ENCODE measurements around the gene MRPL46. TPM values are rescaled to one million over a fixed set of nuclear protein-coding genes. Genes with fewer than 3 reads are reported as not detected.

Gene MRPL46
- total and polyA plus RNA-seq, 2 of the 13 experiments (the other 11 are each of a cell fraction or from before 2014, with no cell fraction given), result 62.9 to 79.2 TPM

DNA sequence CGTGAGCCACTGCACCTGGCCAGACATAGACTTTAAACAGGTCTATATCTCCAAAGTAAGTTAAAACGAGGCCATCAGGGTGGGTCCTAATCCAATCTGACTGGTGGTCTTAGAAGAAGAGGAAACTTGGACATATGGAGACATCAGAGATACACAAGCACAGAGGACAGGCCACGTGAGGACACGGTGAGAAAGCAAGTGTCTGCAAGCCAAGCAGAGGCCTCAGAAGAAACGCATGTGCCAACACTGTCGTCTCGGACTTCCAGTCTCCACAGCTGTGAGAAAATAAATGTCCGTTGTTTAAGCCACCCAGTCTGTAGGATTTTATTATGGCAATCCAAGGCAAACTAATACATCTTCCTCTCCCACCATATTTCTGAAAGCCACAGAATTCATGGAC lies 43.9 kb downstream of the MRPL46 start:
- in situ Hi-C loops (cut with HindIII; ENCODE audit: extremely low pct_ligation_motif_present, low pct_unique_long_range_greater_than_20kb) (no loop called here), intact Hi-C loops (cut with micrococcal nuclease; ENCODE audit: unreplicated experiment) (no loop called here)
- no peak overlapping the region for H3K9ac ChIP-seq (ENCODE audit: insufficient read depth, low read depth, low read length)
- DNase-seq (ENCODE audit: low spot score) (no peak), ATAC-seq (no peak), FAIRE-seq (no peak)
- ChIA-PET CTCF (ENCODE audit: low intra/inter-chr PET ratio, low total read pairs) (no interaction called here), POLR2A (no interaction called here)
- peaks cover 0 to 13% of the 10 kb centered on the region in 2 experiments; a peak in 2 of 5 replicates for H3K27me3 ChIP-seq (ENCODE audit: control insufficient read depth in 1 of 2, insufficient read depth in 2 of 2, low read length in 2 of 2)
- H3K4me2 ChIP-seq (ENCODE audit: low read depth, low read length), result no peak overlapping the region
- no TSS peak for BruUV-seq (replicated peaks)
- no peaks in the 10 kb centered on the region for H4K20me1 ChIP-seq (ENCODE audit: insufficient read depth, low read length)
- H3K9me3 ChIP-seq (ENCODE audit: low read length), result no peaks in the 10 kb centered on the region
- no peaks in the 10 kb centered on the region for H3K79me2 ChIP-seq (ENCODE audit: insufficient read depth, low read length)
- H3K4me1 ChIP-seq (ENCODE audit: insufficient read depth, low read length), result no peaks in the 10 kb centered on the region
- no peaks in the 10 kb centered on the region for H3K36me3 ChIP-seq (replicated peaks in 1 of 2; ENCODE audit: control insufficient read depth in 1 of 2, insufficient read depth in 2 of 2, low read length in 2 of 2)
- 51% methylated on average over 8 of the region's 8 CpGs for WGBS (ENCODE audit: low lambda C conversion rate)
- no peak overlapping the region for H2AFZ ChIP-seq (ENCODE audit: low read length)
- H3K4me3 ChIP-seq (replicated peaks in 1 of 3; ENCODE audit: insufficient read depth in 1 of 3, low read depth in 2 of 3, low read length in 3 of 3), result no peak overlapping the region
- no peak overlapping the region for H3K27ac ChIP-seq (ENCODE audit: extremely low read length, insufficient read depth, low read length)
- TF ChIP-seq HIC2 (CRISPR knock-in tag; IDR thresholded peaks at IDR 0.05; ENCODE audit: low read depth) (no peak), RNF219 (CRISPR knock-in tag; IDR thresholded peaks at IDR 0.05) (no peak), HMGA1 (CRISPR knock-in tag; conservative IDR thresholded peaks at IDR 0.05) (no peak), NR3C1 (CRISPR knock-in tag; IDR thresholded peaks at IDR 0.05) (no peak), GLMP (CRISPR knock-in tag; IDR thresholded peaks at IDR 0.05; ENCODE audit: borderline replicate concordance) (no peak), ELF3 (CRISPR knock-in tag; IDR thresholded peaks at IDR 0.05) (no peak), GTF2F1 (IDR thresholded peaks at IDR 0.05; ENCODE audit: low read length) (no peak), XBP1 (CRISPR knock-in tag; IDR thresholded peaks at IDR 0.05) (no peak), POGZ (CRISPR knock-in tag; IDR thresholded peaks at IDR 0.05) (no peak), FLYWCH1 (CRISPR knock-in tag; IDR thresholded peaks at IDR 0.05) (no peak)
- TF ChIP-seq, protein P1, sequence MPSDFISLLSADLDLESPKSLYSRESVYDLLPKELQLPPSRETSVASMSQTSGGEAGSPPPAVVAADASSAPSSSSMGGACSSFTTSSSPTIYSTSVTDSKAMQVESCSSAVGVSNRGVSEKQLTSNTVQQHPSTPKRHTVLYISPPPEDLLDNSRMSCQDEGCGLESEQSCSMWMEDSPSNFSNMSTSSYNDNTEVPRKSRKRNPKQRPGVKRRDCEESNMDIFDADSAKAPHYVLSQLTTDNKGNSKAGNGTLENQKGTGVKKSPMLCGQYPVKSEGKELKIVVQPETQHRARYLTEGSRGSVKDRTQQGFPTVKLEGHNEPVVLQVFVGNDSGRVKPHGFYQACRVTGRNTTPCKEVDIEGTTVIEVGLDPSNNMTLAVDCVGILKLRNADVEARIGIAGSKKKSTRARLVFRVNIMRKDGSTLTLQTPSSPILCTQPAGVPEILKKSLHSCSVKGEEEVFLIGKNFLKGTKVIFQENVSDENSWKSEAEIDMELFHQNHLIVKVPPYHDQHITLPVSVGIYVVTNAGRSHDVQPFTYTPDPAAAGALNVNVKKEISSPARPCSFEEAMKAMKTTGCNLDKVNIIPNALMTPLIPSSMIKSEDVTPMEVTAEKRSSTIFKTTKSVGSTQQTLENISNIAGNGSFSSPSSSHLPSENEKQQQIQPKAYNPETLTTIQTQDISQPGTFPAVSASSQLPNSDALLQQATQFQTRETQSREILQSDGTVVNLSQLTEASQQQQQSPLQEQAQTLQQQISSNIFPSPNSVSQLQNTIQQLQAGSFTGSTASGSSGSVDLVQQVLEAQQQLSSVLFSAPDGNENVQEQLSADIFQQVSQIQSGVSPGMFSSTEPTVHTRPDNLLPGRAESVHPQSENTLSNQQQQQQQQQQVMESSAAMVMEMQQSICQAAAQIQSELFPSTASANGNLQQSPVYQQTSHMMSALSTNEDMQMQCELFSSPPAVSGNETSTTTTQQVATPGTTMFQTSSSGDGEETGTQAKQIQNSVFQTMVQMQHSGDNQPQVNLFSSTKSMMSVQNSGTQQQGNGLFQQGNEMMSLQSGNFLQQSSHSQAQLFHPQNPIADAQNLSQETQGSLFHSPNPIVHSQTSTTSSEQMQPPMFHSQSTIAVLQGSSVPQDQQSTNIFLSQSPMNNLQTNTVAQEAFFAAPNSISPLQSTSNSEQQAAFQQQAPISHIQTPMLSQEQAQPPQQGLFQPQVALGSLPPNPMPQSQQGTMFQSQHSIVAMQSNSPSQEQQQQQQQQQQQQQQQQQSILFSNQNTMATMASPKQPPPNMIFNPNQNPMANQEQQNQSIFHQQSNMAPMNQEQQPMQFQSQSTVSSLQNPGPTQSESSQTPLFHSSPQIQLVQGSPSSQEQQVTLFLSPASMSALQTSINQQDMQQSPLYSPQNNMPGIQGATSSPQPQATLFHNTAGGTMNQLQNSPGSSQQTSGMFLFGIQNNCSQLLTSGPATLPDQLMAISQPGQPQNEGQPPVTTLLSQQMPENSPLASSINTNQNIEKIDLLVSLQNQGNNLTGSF (CRISPR knock-in tag; IDR thresholded peaks at IDR 0.05), result no peak
- TF ChIP-seq, protein P2, sequence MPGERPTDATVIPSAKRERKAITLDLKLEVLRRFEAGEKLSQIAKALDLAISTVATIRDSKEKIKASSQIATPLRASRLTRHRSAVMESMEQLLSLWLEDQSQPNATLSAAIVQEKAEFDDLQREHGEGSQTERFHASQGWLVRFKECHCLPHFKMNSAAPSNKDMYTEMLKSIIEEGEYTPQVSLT (CRISPR knock-in tag; IDR thresholded peaks at IDR 0.05; ENCODE audit: borderline replicate concordance, low read depth), result no peak
